GM21360 (cell line): ENCODE results near the gene SLC38A10.

Experiments
- ATAC-seq: cut with Tn5 transposase; IDR thresholded peaks from one replicate; pipeline ENCODE4 v1.9.1; 2021; ENCODE audit warnings: mild to moderate bottlenecking, moderate library complexity; ENCODE audit not compliant: unreplicated experiment

The SLC38A10 gene

DNA sequence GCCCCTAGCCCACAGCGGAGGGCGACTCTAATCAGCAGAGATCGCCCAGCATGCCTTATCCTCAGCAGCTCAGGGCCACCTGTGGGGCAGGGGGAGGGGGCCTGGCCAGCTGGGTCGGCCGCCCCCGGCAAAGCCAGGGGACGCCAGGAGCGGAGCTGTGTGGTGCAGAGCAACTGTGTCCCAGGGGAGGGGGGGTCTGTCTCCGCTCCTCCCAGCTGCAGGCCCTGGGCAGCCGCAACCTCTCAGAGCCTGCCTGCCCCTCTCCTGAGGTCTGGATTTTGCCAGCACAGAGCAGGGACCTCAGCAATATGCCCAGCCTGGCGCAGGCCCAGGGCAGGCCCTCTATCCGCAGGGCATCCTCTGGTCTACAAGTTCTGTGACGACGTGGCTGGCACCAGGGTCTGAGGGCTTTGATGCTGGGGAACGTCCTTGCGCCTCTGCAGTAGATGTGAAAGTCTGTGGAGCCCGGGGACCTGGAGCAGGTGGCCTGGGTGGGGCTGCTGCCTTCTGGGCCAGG, 36.5 kb upstream of the SLC38A10 start:
- no peak for ATAC-seq

DNA sequence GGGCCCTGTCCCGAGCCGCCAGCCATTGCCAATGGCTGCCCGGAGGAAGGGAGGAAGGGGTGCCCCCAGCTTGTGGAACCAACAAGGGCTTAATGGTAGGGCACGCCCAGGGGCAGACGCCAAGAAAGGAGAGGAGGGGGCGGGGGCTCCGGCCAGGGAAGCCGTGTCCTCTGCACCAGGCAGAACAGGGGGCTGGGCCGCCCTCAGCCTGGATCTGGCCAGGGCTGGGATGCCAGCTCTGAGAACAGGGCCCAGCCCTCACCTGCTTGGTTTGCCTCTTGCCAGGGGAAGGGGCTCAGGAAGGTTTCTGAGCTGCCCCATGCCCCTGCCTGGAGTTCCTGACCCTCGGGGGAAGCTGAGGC, 35.8 kb upstream of the SLC38A10 start:
- ATAC-seq = no peak

DNA sequence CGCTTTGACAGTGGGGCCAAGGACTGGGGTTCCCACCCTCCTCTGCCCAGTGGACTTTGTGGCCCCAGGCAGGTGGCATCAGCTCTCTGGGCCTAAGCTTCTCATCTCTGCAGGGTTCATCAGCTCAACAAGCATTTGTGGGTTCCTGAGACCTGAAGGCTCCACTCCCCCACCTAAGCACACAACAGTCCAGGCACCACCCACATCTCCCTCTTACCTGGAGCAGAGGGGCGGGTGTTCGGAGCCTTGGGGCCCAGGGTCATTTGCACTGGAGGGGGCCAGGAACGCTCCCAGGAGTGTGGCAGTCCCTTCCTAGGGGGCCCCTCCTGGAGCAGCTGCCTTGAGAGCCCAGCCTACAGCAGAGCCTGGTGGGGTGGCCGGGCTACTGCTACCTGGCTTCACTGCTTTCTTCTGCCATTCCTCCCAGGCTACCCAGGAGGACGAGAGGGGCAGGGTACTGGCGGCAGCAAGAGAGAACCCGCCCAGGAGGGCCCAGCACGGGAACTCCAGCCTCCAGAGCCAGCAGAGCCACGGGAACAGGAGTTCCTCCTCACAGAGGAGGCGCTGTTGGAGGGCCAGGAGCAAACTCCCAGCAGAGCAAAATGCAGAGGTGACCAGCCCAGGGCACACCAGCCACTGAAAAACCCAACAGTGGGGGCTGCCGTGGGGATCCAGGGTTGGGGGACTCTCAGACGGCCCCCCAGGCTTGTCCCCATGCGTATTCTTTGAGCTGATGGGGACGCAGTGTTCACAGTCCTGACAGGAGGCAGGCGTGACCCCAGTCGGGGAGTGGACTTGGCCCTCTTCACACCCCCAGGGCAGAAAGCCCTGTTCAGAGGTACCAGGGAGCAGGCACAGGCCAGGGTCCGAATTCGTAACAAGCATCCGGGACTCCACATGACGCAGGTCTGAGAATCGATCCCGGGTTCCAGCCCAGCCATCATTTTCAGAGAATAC, 35.1 kb upstream of the SLC38A10 start:
- no peak for ATAC-seq

DNA sequence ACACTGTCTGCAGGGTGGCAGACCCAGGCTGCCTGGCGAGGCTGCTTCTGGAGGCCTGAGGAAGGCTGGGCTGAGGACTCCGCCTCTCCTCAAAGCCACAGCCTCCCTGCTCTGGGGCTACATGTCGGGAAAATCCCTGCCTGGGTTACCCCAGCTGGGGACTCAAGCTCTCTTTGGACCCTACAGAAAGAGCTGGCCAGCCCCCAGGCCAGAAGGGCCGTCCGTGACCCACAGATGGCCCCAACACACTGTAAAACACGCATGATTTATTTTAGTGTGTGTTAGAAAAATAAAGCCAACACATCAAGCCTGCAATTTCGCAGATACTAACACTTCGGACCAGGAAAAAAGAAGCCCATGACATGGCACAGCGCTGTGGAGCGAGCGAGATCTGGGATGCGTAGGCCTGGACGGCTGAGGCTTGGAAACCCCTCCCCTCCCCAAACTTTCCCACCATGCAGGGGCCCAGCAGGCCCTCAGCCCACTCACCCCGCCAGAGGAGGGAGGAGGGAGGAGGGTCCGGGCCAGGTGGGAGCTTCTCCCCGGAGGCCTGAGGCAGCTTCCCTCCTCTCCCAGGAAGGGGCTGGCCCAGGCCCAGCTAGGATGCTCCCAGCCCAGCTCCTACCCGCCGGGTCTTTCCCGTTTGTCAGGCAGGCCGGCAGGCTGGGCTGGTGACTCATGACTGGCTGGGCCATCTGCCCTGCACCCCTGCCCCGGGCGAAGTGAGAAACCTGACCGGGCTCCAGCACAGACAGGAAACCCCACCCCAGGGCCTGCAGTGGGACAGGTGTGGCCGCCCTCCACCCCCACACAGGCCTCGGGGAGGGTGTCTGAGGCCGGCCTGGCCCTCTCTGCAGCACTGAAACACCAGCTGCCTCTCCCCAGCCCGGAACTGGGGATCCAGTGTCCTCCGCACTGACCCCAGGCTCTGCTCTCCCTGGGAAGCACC, 34.1 kb upstream of the SLC38A10 start:
- no peak for ATAC-seq

DNA sequence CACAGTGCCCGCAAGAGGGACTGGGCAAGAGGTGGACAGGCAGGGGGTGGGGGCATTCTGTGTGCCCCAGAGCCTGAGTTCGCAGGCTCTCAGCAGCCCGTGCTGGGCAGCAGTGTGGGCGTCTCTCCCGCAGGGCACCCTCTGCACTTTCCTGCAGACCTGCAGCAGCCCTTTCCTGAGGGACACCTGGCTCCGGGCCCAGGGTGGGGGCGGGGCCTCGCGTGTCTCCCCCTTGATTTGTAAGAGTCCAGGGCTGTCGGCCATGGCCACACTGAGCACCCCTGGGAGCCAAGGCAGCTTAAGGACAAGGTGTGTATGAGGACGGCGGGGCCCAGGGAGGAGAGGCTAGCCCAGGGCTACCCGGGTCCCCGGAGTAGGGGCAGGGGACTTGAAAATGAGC, 33.4 kb upstream of the SLC38A10 start:
- no peak for ATAC-seq

DNA sequence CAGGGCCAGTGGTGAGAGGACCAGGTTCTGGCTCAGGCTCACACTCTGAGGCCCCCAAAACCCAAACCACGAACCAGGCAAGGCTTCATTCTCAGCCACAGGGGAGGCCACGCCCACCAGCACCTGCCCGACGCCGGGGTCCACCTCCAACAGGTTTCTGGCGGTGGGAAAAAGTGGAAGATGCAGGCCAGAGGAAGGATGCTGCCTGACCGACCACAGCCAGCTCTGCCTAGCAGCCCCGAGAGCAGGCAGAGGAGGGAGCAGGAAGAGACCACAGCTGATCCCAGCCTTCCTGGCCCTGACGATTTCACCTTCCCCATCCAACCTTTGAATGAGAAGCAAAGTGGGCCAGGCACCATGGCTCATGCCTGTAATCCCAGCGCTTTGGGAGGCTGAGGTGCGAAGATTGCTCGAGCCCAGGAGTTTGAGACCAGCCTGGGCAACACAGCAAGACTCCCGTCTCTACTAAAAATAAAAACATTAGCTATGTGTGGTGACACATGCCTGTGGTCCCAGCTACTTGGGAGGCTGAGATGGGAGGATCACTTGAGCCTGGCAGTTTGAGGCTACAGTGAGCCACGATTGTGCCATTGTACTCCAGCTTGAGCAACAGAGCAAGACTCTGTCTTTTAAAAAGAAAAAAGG, 30.7 kb upstream of the SLC38A10 start:
- ATAC-seq = no peak

DNA sequence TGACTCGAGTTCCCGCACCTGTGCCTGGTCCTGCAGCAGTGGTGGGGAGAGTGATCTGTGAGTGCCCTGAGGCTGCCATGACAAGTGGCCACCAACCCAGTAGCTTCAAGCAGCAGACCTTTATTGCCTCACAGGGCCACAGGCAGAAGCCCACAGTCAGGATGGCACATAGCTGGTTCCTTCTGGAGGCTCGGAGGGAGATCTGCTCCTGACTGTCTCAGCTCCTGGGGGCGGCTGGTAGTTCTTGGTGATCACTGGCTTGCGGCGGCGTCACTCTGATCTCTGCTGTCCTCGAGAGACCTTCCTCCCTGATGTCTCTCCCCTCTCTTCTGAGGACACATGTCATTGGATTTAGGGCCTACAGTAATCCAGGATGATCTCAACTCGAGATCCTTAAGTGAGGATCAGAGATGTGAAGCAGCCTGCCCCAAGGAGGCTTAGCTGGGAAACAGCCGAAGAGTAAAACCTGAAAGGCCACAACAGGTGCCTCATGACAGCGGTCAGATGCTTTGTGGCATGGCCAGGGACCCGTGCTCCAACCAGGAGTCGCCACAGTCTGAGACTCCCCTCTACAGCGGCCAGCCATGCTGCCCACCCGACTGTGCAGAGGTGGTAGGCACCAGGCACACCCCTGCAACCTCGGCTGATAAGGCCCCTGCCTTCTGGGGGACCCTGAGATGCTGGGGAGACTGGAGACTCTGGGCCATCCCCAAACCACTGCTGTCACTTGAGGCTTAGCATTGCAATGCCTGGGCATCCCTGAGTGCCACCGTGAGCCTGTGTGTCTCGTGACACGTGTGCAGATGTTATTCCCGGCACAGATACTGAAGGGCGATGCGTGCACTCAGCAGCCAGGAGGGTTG, 30.0 kb upstream of the SLC38A10 start:
- ATAC-seq = no peak

DNA sequence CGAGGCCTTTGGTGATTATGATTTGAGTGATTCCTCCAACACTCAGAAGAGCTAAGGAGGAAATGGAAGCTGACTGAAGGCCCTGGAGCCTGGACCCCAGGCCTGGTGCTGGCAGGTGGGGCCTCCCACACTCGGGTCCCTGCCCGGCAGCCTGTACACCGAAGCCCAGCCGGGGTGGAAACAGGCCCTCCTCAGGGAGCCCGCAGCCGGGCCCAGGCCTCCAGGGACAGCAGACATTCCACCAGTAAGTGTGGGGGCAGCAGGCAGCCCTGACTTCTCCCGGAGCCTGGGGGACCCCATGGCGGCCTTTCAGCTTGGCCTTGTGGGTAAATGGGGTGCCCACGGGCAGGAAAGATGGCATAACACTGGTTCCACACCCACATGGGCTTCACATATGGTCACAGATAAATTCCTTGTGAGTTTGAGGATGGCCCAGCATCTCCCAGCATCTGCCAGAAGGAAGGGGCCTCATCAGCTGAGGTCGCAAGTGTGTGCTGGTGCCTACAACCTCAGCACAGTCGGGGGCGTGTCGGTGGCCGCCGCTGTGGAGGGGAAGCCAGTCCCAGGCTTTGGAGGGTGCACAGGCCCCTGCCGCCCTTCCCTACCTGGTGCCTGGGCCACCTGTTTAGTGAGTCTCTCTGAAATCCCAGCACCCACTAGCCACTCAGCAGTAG, 29.2 kb upstream of the SLC38A10 start:
- ATAC-seq = no peak

DNA sequence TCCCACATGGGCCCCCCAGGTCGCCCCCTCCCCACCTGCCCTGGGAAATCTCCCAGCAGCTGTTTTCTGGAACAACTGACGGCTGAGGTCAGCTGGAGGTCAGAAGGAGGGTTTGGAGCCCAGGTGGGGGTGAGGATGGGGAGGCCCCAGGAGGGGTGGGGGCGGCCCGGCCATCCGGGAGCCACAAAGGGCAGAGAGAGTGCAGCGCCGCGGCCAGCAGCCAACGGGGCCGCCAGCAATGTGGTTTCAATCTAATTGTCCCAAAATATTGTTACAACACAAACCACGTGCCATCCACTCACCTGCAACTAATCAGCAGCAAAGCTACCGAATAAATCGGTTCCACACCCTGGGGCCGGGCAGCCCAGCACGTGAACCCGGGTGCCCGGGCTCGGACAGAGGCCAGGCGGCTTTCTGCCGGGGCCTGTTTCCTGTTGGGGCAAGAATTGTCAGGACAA, 28.3 kb upstream of the SLC38A10 start:
- ATAC-seq = no peak

DNA sequence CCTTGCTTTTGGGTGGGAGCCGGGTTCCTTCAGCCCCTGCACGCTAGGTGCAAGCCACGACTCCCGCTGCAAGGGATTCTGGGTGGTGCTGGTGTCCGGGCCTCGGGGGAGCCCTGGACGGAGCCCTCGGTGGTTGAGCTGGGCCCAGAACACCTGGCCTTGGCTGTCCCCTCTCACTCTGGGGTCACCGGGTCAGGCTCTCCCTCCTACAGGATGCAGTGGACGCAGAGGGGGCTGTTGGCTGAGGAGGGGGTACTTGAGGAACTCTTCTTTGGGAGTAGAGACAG, 27.9 kb upstream of the SLC38A10 start:
- ATAC-seq = no peak

DNA sequence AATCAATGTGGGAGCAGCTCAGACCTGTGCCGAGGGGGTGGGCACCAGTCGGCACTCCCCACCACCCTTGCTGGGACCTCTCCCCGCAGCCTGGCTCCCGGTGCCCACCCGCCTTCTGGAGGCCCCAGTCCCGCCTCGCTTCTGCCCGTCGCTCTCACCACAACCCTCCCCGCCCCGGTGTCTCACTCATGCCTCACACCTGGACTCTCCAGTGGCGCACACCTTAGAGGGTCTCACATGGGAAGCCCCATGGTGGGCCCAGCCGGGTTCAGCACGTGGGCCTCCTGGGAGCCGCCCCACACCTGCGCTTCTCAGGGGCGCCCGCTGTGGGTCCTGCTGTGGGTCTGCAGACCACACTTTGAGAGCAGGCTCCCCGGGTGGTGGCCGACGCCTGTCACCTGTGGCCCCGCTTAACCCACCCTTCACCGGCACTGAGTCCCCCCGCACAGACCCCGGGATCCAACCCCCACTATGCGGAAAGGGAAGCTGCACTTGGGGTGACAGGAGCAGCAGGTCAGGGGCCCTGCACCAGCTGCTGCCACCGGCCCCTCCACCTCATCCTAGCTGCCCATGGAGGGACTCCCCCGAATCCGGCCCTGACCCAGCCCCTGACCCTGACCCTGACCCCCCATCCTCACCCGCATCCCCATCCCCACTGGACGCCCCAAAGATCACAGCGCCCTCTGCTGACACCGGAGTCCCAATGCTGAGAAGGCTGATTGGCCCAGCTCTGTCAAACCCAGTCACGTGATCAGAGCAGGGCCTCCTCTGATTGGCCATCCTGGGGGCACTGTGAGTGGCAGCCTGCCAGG, 27.4 kb upstream of the SLC38A10 start:
- no peak for ATAC-seq

DNA sequence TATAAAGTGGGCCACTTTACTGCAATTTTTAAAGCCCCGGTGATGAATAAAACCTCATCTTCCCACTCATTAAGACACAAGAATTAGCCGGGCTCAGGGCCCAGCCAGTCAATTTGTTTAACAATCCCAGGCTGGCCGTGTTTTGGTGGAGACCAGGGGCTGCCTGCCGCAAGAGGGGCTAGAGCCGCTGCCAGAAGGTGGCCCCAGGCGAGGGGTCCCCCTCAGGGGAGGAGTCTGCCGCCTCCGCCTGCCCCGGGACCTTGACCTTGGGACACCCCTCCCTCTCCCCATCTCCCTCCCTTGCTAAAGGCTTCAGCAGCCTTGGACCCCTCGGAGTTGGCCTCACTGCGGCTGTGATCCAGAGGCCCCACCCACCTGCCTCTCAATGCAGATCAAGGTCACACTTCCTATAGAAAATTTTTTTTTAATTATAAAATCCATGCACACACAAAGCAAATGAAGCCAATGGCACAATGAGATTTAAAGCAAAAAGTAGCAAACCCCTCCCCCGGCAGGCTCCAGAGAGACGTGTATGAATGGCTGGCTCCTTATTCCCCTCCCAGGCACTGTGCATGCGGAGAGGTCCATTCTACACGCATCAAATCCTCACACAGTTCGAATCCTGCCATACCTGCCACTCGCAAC, 23.0 kb upstream of the SLC38A10 start:
- no peak for ATAC-seq

DNA sequence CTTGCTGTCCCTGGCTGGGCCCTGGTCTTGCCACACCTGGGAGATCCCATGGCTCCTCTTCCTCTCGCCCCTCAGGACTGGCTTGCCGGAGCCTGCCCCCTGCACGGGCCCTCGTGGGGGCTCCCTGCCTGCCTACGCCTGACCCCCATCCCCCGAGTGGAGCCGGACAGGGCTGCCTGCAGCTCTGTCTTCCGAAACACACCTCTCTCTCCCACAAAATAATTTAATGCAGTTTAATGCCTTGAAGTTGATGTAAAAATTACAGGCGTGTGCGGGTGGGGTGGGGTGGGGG, 22.4 kb upstream of the SLC38A10 start:
- ATAC-seq = no peak

DNA sequence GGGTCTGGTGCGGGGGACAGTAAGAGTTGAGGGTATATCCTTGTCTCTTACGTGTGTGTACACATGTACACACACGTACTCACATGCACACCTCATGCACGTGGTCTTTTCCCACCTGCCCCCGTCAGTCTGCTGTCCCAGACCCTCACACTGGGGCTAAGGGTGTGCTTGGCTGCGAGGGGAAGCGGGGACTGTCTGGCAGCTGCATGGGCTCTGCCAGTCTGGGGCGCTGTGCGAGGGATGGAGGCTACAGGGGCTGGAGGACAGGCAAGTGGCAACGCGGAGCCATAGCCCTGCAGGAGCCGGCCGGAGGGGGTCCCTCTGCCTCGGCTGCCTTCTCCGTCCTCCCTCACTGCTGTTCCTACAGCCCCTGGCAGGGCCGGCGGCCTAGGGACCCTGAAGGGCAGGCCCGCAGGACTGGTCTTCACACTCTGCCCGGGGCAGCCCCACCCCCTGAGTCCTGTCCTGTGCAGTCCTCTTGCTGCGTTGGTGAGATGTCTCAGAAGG, 20.8 kb upstream of the SLC38A10 start:
- no peak for ATAC-seq

DNA sequence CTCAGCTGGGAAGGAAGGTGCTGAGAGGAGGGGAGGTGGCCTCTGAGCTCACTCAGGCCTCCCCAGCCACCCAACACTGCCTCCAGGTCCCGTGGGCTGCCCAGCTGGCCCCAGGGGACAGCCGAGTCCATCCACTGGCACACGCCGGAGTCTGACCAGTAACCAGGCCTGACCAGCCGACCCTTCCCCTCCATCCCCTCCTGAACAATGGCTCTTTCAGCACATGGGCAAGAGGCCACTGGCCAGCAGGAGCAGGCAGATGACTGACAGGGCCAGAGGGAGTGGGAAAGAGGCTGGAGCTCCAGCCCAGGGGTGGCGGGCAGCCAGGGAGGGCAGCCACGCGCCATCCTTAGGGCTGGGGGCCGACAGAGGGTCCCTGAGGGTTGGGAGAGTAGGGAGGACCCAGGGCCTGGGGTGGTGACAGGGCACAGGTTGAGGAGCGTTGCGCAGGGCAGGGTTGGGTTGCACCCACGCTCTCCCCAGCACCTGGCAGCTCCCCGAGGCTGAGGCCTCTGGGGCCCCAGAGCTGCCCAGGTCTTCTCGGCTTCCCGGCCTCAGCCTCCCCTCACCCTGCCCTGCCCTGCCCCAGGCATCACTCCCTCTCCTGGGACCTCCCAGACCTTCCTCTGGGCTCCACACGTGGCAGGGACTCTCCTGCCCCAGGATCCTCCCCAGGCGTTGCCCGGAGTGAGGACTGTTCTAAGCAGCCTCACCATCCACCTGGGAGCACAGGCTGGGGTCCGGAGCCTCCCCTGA, 20.2 kb upstream of the SLC38A10 start:
- ATAC-seq = no peak

DNA sequence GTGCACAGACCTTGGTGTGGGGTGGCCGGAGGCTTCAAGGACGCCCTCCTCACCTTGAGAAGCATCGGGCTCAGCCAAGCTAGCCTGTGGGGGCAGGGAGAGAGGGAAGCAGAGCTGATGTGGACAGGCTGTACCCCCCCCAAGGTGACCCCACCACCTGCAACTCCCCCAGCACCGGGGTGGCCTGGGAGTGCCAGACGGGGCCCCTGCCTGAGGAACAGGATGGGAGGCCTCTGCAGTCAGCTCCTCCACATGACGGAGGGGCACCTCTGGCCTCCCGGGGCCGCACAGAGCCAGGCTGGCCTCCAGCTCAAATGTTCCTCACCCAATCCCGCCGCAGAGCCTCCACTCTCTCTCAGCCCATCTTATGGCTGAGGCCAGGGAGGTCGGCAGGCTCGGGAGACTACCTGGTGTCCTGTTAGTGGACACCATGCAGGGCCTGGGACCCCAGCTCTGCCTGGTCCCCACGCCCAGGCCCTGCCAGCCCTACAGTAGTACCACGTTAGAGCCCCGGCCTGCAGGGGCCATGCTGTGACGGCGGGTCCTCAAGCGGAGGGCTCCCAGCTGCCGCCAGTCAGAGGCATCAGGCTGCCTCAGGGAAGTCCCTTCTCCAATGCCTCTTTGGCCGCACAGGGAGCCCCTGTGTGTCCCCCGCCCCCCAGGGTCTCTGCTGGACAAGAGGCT, 19.4 kb upstream of the SLC38A10 start:
- ATAC-seq = no peak

DNA sequence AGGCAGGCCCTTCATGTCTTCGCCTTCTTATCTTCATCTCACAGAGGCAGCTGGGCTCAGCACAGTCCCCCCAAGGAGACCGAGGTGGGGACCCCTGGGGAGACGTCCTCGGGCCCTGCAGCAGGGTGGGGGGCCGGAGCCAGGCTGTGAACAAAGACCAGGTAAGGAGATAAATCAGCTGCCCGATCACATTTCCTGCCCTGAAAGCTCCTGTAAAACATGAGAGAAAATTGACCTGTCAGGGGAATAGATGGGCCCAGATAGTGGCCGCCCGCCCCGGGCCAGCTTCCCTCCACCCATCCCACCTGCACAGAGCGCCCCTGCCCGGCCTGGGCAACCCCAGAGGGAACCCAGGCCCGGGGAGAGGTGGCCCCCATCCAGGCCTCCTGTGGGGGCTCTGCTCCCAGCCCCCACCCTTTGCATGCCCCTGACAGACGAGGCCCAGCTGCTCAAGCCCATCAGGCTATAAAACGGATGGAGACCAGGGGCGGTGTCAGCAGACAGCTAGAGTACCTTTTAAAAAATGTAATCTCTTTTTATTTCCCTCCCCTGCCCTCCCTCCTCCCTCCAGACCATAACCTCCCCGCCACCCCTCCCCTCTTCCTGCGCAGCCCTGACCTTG, 18.8 kb upstream of the SLC38A10 start:
- no peak for ATAC-seq
